DMS153 treated with DMSO at 0.1 percent for 48 hours (cell line): Measurements from ENCODE around the gene PITPNM3.
A peak's percentile ranks its signal among the peaks of the same experiment; 100 is the strongest.

Source experiments
- DNase-seq: peaks from one replicate; lab custom pipeline; 2025; ENCODE audit not compliant: unreplicated experiment; lab: John Stamatoyannopoulos, UW

PITPNM3 gene

DNA sequence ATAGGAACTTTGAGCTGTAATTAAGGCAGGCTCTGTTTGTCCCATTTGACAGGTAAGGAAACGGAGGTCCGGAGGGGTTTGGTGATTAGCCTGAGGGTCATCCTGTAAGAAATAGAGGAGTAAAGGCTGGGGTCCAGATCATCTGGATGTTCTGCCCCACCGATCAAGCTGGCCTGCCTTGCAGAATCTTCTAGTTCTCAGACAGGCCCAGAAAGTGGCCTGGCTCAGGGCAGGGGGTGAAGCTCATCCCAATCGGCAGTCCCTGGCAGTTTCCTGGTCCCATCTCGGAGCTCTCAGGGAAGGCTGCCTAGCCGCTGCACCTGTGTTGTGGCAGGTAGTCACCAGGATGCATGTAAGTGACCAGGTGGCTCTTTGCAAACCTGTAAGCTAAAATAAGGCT lies 107.9 kb downstream of the PITPNM3 start:
- DNase-seq = no peak

DNA sequence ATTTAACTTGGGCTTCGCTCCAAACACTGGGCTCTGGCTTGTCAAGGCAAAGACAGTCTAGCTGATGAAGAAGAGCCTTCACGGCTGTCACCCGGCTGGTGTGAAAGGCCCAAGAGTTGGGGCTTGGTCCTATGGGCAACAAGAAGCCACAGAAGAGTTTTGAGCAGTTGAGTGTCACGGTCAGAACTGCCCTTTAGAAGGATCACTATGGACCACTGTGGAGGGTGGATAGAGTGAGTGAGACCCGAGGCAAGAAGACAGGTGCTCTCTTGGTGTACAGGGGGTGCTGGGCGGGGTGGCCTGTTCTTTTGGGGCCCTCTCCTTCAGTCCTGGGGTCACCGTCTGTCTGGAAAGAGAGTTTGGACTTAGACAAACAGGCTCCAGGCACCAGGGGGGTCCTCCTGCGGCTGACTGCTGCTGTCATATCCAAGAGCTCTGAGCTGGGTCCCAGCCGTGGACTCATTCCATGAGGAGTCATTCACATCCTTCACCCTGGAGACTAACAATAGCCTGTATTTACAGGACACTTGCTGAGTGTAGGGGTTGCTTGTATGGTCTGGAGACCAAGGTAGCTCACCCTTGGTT lies 109.7 kb downstream of the PITPNM3 start:
- no peak for DNase-seq

DNA sequence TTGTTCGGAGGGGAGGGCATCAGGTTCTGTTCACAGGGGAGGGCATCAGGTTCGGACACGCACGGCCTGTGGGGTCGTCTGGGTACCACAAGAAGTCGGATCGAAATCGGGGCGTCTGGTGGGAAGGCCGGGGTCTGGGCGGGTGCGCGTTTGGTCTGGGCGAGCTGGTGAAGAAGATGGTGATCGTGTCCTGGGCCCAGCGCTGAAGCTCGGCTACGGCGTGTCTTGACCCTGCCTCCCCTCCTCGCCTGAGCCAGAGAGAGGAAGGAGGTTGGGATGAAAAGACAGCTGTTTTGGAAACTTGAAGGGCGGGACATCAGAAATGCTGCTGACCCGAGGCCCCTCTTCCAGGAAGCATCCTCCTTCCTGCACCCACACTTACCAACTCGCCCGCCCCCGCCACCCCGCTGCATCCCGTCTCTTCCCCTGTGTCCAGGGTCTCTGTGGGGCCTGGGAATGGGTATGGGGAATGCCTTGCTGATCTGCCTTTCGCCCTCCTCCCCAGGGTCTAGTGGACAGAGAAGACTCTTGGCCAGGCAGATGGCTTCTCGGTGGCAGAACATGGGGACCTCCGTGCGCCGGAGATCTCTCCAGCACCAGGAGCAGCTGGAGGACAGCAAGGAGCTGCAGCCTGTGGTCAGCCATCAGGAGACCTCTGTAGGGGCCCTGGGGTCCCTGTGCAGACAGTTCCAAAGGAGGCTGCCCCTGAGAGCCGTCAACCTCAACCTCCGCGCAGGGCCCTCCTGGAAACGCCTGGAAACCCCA lies 111.6 kb downstream of the PITPNM3 start:
- no peak for DNase-seq

GRCh38 chr17:6443692-6444570 lies 112.4 kb downstream of the PITPNM3 start, which contains the start of gene PIMREG:
Gene PIMREG, plus strand, starts transcription at chr17:6444455. Its CDS starts 656 bp downstream, at chr17:6445111.
- DNase-seq = peak; percentile 44

GRCh38 chr17:6442775-6443174 lies 113.6 kb downstream of the PITPNM3 start:
- no peak for DNase-seq

DNA sequence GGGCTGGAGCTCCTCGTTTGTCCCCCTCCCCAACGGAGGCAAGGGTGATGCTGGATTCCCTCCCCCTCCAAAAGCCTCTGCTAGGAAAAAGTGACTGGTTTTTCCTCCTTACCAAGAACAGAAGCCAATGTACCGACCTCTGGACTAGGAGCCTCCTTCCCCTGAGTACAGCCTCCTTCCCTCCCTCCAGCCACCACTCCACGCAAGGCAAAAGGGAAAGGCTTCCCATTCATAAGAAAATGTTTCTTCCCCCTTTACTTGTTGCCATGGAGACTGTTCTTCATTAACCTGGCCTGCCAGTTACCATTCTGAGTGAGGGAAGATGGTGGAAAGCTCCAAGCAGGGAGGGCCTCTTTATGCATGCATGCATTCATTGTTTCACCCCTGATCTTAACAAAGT lies 116.4 kb downstream of the PITPNM3 start:
- DNase-seq = no peak

DNA sequence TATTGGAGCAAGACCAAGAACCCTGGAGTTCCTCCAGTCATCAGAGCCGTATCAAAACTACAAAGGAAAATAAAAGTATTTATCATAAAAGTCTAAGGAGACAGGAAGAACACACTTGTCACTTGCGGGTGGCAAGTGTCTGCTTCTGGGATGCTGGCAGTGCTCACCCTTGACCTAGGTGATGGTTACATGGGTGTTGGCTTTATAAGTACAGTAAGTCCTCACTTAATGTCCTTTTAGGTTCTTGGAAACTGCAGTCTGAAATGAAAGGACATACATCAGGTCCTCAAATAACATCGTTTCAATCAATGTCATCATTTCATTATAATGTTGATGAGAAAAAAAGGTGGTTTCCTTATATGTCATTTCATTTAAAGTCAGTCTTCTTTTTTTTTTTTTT lies 118.4 kb downstream of the PITPNM3 start:
- no peak for DNase-seq

GRCh38 chr17:6437466-6437865 lies 118.9 kb downstream of the PITPNM3 start:
- no peak for DNase-seq

DNA sequence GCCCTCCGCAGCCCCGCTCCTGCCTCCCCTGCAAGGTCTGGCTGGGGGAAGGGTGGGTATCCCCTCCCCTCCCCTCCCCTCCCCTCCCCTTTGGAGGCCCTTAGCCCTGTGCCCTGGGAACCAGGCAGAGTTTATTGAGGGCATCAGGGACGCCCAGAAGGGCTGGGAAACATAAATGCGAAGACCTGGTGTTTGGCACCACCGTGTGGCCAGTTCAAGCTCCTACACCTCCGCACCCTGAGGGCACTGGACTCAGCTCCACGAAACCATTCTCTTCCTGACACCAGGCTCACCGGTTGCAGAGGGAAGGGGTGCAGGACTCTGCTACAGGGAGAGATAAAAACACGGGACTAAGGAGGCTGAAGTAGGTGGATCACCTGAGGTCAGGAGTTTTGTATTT lies 120.4 kb downstream of the PITPNM3 start:
- DNase-seq = no peak

- no peak for DNase-seq
These were observed 121.3 kb downstream of the PITPNM3 start, which contains the start of gene AIPL1 for GRCh38 chr17:6435051-6435450. Gene AIPL1, minus strand, starts transcription at chr17:6435121. Its CDS starts 17 bp downstream, at chr17:6435104.

DNA sequence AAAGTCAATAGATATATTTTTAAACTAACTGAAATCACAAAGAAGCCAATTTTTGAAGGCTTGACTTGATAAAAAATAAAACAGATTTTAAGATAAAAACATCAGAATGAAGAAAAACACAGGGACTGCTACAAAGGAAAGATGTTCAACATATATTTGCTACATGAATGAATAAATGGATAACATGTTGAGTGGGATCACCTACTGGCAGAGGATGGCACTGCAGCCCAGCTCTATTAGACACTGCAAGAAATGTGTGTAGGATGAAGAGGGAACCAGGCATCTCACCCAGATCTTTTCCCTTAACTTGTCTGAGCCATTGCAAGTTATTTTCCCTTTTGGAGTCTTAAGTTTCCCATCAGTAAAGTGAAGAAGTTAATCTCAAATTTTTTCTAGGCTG lies 125.6 kb downstream of the PITPNM3 start:
- DNase-seq = no peak

DNA sequence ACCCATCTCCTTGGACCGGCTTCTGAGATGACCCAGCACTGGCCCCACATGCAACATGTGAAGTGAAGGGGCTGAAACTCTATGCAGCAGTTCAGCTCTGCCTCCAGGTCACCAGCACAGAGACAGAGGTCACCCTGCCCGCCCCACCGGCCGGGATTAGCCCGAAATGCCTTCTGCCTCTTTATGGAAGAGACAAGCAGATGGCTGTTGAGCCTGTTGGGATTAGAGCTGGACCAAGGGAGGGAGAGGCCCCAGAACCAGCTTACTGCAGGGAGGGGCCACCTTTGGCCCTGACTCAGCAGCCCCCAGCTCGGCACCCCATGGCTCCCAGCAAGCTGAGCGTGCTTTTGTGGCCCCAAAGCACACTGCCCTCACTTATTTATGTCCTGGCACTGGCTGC lies 127.1 kb downstream of the PITPNM3 start:
- no peak for DNase-seq

- no peak for DNase-seq
These were observed 128.0 kb downstream of the PITPNM3 start for GRCh38 chr17:6428207-6428965.

DNA sequence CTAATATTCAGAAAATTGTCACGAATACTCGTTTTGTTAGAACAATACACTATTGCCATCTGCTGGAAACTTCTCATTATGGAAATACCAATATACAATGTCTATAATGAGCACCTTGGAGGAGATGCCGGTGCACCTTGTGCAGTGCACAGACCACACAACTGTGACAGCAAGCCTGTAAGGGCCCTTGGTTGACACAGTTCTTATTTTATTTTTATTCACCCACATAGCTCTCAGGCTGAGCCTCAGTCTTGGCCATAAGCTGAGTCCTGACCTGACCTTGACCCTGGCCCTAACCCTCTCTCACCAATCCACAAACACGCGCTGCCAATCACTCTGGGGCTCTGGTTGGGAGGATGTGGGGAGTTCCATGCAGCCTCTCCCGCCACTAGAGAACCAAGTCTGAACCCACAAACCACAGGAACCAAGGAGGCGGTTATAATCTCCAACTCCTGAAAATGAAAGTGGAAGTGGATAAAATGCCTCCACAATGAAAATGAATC lies 129.0 kb downstream of the PITPNM3 start:
- DNase-seq = no peak

DNA sequence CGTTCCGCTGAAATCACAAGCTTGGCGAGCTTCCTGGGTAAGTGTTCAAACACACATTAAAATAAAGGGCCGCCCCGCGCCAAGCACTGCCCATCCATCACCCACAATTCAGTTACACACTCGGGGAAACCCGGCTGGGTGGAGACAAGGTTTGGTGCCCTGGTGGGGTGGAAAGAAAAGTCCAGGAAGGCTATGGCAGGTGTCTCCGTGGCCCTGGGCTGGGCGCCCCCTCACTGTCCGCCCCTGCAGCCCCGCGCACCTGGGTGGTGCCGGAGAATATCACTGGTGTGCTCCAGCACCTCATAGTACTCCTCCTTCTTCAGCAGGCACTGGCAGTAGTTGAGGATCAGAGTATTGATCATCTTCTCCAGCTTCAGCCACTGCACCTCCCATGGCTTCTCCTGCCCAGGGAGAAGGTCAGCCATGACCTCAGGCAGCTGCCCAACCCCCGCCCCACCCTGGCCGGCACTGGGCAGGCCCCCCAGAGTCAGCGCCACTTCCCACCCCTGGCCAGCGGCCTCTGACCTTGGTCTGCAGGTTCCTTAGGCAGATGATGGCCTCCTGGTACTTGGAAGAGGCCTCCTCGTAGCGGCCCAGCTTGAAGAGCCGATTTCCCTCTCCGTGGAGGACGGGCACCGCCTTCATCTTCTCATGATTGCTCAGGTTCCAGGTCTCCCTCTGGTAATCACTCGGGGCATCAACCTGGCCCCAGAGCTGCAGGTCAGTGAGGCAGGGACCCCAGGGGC lies 129.8 kb downstream of the PITPNM3 start:
- no peak for DNase-seq

DNA sequence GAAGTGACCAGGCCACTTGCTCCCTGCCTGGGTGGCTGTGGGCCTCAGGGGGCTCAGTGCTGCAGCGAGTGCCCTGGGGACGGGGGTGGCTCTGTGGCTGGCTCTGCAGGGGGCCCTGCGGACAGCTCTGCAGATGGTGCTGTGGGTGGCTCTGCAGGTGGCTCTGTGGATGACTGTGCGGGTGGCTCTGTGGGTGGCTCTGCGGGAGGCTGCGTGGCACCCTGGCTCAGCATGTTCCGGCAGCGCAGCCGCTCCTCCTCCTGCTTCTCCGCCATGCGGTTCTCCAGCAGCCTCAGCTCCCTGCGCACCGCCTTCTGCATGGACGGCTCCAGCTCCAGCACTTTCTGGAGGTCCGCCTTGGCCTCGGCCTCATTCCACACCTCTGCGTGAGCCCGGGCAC lies 130.9 kb downstream of the PITPNM3 start:
- no peak for DNase-seq

DNA sequence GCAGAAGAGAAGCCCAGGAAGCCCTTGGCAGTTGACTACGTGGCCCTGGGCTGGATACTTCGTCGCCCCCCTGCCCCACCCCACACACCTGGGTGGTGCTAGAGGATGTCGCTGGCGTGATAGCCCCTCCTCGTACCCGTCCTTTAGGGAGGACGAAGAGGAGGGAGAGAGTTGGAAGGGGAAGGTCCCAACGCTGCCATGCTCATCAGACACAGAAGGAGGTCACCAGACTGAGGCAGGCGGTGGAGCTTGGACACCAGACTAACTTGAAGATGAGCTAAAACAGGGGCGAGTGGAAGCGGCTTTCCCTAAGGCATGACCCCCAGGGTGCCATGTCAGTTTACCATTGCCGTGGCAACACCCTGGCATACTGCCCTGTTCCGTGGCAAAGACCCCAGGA lies 132.4 kb downstream of the PITPNM3 start:
- DNase-seq = no peak

- no peak for DNase-seq
These were observed 133.6 kb downstream of the PITPNM3 start for GRCh38 chr17:6422654-6423241.

- DNase-seq = peak; percentile 15
These were observed 134.4 kb downstream of the PITPNM3 start for GRCh38 chr17:6421700-6422604.
